Subcutaneous abdominal adipose tissue (tissue), 5 donors: ENCODE measurements around the gene JUND.

Experiments
- H3K27ac ChIP-seq: one replicate; pipeline ENCODE4 v1.7.0; 2013; ENCODE audit warnings: low read depth, mild to moderate bottlenecking, inconsistent platforms, low read length, moderate library complexity
- H3K27me3 ChIP-seq, 5 donors: one replicate each; pipeline ENCODE4 v1.7.0; 2013; ENCODE audit warnings: low read length in 5 of 5, inconsistent platforms in 1 of 5; ENCODE audit not compliant: control insufficient read depth in 5 of 5, insufficient read depth in 4 of 5
- H3K36me3 ChIP-seq, 5 donors: one replicate each; pipeline ENCODE4 v1.7.0; 2013; ENCODE audit warnings: low read length in 5 of 5; ENCODE audit not compliant: control insufficient read depth in 5 of 5, insufficient read depth in 5 of 5
- H3K4me1 ChIP-seq, 5 donors: one replicate each; pipeline ENCODE4 v1.7.0; 2013; ENCODE audit warnings: low read length in 5 of 5, mild to moderate bottlenecking in 3 of 5, moderate library complexity in 1 of 5; ENCODE audit not compliant: control insufficient read depth in 5 of 5, insufficient read depth in 5 of 5
- H3K4me3 ChIP-seq, 5 donors: one replicate each; pipeline ENCODE4 v1.7.0; 2013; ENCODE audit warnings: low read length in 5 of 5, low read depth in 1 of 5
- H3K9ac ChIP-seq, 5 donors: one replicate each; pipeline ENCODE4 v1.7.0; 2013; ENCODE audit warnings: low read length in 5 of 5, mild to moderate bottlenecking in 4 of 5, moderate library complexity in 3 of 5
- H3K9me3 ChIP-seq, 5 donors: one replicate each; pipeline ENCODE4 v1.7.0; 2013; ENCODE audit warnings: low read length in 5 of 5; ENCODE audit not compliant: control insufficient read depth in 5 of 5
- donor health status: healthy.
- donor health status: healthy.
- donor health status: healthy.
- donor health status: healthy.
- donor health status: healthy.

JUND gene

DNA sequence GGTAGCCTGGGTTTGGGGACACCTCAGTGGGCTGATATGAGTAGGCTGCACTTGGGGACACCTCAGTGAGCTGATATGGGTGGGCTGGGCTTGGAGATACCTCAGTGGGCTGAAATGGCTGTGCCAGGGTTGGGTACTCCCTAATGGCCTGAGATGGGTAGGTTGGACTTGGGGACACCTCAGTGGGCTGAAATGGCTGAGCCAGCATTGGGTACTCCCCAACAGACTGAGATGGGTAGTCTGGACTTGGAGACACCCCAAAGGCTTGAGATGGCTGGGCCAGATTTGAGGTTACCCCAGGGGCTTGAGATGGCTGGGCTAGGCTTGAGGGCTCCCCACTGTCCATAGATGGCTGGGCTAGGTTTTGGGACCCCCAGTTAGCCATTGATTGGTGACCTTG lies 19.3 kb downstream of the JUND start:
- Histone ChIP-seq H3K4me1 (no peaks in the 10 kb centered on the region), H3K36me3 (peaks cover 0 to 52% (median 45%) of the 10 kb centered on the region in 5 donors), H3K4me3 (no peak overlapping the region), H3K27ac (no peak overlapping the region), H3K27me3 (no peaks in the 10 kb centered on the region), H3K9me3 (no peaks in the 10 kb centered on the region), H3K9ac (no peak overlapping the region)

DNA sequence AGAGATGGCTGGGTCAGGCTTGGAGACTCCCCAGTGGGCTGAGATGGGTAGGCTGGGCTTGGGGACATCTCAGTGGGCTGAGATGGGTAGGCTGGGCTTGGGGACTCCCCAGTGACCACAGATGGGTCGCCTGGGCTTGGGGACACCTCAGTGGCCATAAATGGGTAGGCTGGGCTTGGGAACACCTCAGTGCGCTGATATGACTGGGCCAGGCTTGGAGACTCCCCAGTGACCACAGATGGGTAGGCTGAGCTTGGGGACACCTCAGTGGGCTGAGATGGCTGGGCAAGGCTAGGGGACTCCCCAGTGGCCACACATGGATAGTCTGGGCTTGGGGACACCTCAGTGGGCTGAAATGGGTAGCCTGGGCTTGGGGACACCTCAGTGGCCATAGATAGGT lies 19.9 kb downstream of the JUND start:
- Histone ChIP-seq H3K27ac (no peak overlapping the region), H3K36me3 (peaks cover 0 to 50% (median 38%) of the 10 kb centered on the region in 5 donors), H3K4me3 (no peak overlapping the region), H3K9ac (no peak overlapping the region), H3K27me3 (no peaks in the 10 kb centered on the region), H3K4me1 (no peaks in the 10 kb centered on the region), H3K9me3 (no peaks in the 10 kb centered on the region)

DNA sequence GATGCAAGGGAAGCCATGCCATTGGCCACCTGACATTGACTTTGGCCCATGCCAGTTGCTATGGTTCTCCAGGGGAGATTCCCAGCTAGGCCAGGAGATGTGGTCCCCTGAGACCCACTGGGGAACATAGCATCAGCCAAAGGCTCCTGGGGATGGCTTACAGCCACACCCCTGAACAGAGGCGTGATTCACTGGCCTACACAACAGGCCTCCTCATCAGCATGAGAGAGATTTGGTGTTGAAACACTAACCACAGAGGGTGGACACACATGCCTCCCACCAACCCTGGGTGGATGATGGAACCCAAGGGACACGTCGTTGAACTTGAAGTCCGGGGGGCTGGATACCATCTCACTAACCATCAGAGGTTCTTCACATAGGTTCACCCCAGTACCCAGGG lies 21.5 kb downstream of the JUND start:
- Histone ChIP-seq H3K4me3 (no peak overlapping the region), H3K9ac (no peak overlapping the region), H3K9me3 (no peaks in the 10 kb centered on the region), H3K4me1 (peaks cover 0 to 4% (median 0%) of the 10 kb centered on the region in 5 donors), H3K27me3 (peaks cover 2 to 7% (median 6%) of the 10 kb centered on the region in 5 donors), H3K27ac (no peak overlapping the region), H3K36me3 (peaks cover 0 to 34% (median 22%) of the 10 kb centered on the region in 5 donors)

DNA sequence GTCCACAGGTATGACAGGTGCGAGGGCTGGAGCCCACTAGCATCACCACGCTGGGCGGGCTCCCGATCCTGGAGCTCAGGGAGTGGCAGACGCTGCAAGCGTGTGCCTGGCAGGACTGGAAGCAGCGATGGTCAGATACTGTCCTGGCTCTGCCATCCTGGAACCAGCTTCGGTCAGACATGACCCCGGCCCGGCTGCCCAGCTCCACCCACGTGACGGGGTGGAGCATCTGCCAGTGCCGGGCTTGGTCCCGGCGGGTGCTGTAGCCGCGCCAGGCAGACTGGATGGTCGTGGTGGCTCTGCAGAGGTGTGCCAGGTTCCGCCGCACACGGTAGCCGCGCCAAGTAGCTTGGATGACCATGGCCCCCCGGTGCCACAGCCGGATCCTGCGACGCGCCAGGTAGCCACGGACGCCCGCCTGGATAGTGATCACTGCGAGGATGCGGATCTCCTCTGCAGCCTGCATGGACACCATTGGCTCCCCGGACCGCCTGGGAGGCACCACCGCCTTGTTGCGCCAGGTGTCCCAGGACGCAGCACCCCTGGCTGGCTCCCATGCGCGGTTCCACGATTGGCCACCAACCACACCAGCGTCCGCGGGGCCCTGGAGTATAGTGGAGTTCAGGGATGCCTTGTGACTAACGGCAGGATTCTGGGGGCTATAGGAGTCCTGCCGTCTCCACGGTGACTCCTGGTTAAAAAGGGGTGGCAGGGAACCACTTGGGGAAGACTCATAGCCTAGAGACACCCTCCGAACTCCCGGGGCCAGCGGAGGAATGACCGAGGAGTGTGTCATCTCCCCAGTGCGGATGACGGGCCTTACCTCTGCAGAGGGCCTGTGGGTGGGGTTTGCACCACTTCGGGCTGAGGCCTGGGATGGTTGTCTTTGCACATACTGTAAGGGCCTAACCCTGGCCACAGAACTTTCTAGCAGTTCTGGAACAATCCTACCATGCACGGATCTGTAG lies 23.6 kb downstream of the JUND start:
- Histone ChIP-seq H3K27me3 (peaks cover 11 to 17% (median 13%) of the 10 kb centered on the region in 5 donors), H3K36me3 (peaks cover 0 to 13% (median 6%) of the 10 kb centered on the region in 5 donors)

DNA sequence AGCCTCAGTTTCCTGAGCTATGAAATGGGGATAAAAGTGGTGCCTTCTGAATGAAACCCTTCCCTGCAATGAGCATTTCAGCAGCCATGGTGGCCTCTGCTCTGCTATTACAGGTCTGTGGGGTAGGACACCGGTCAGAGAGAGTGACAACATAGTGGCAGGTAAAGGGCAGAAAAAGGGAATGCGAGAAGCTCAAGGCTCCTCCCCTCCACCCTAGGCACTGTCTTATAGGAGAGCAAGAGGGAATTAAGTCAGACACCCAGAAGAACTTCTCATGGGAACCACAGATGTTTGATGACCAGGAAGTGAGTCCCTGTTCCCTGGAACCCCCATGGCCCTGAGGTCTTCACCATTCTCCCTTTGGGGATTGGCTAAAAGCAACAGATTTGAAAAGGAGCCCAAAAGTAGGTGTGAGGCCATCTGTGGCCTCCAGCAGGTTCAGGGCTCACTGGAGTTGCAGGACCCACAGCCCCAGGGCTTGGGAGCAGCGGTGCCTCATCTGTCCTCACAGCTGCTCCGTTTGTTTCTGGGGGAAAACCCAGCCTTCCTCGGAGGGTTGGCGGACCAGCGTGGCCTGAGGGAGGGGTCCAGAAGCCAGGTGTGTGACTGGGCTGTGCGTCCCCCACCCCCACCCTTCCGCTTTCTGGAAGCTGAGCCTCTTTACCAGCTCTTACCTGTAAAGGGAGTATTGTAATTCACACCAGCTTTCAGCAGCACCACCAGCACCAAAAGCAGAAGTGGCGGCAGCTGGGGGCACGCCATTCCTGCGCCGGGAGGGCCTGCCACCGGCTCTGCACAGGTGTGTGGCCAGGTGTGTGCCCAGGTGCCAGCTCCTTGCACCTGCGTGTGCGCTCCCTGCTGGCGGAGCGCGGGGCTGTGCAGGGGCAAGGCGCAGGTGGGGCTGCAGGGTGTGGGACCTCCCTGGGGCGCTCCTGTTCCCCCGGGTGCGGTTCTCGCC lies 26.6 kb downstream of the JUND start:
- peaks cover 0 to 10% (median 5%) of the 10 kb centered on the region in 5 donors for H3K36me3 ChIP-seq
- H3K27me3 ChIP-seq = peaks cover 11 to 17% (median 13%) of the 10 kb centered on the region in 5 donors
- peaks cover 0 to 7% (median 0%) of the 10 kb centered on the region in 5 donors for H3K4me1 ChIP-seq
- H3K9me3 ChIP-seq = peaks cover 0 to 5% (median 0%) of the 10 kb centered on the region in 5 donors
- H3K27ac ChIP-seq = no peak overlapping the region
- H3K4me3 ChIP-seq = no peak overlapping the region
- H3K9ac ChIP-seq = no peak overlapping the region

More for the DNA sequence above, 23.6 kb downstream of the JUND start:
- no peak overlapping the region for H3K4me3 ChIP-seq
- H3K9ac ChIP-seq = no peak overlapping the region
- no peak overlapping the region for H3K27ac ChIP-seq
- H3K4me1 ChIP-seq = peaks cover 0 to 7% (median 0%) of the 10 kb centered on the region in 5 donors
- no peaks in the 10 kb centered on the region for H3K9me3 ChIP-seq

DNA sequence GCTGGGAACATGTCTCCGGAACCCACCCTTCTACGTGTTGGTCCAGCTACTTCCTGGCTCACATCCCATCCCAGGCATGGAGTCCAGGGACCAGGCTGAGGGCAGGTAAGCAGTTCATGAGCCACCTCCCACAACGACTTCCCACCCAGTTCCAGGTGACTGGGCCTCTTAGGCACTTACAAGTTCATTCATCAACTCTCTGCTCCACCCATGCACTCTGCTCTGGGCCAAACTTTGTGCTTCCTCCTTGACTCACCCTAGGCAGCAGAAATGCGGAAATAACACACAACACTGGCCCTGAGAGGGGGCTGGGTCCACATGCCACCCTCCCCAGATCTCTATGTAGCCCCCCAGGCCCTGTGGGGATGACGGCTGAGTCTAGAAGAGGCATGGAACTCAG lies 27.7 kb downstream of the JUND start:
- peaks cover 11 to 17% (median 13%) of the 10 kb centered on the region in 5 donors for H3K27me3 ChIP-seq
- peaks cover 0 to 10% (median 5%) of the 10 kb centered on the region in 5 donors for H3K36me3 ChIP-seq
- H3K9me3 ChIP-seq = peaks cover 0 to 5% (median 0%) of the 10 kb centered on the region in 5 donors
- peaks cover 0 to 7% (median 0%) of the 10 kb centered on the region in 5 donors for H3K4me1 ChIP-seq
- no peak overlapping the region for H3K27ac ChIP-seq
- no peak overlapping the region for H3K4me3 ChIP-seq
- H3K9ac ChIP-seq = no peak overlapping the region

DNA sequence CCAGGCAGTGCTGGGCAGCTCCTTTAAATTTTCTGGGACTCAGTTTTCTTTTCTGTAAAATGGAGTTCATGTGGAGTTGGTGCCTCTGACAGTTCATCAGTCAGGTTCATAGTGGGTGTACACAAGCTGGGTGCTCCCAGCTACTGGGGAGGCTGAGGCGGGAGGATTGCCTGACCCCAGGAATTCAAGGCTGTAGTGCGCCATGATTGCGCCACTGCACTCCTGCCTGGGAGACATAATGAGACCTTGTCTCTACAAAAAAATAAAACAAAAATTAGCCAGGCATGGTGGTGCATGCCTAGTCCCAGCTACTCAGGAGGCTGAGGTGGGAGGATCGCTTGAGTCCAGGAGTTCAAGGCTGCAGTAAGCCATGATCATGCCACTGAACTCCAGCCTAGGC lies 28.3 kb downstream of the JUND start:
- no peak overlapping the region for H3K4me3 ChIP-seq
- H3K9ac ChIP-seq = no peak overlapping the region
- peaks cover 0 to 7% (median 0%) of the 10 kb centered on the region in 5 donors for H3K4me1 ChIP-seq

DNA sequence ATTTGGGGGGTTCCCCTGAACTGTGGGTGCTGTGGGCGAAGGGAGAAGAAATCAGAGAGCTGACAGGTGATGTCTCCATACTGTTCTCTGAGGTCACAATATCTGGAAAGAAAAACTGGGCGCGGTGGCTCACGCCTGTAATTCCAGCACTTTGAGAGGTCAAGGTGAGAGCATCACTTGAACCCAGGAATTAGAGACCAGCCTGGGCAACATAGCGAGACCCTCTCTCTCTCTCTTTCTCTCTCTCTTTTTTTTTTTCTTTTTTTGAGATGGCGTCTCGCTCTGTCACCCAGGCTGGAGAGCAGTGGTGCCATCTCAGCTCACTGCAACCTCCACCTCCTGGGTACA lies 29.1 kb downstream of the JUND start:
- Histone ChIP-seq H3K9me3 (peaks cover 0 to 5% (median 0%) of the 10 kb centered on the region in 5 donors), H3K4me3 (no peak overlapping the region), H3K36me3 (peaks cover 0 to 6% (median 2%) of the 10 kb centered on the region in 5 donors), H3K27ac (no peak overlapping the region), H3K4me1 (peaks cover 0 to 7% (median 0%) of the 10 kb centered on the region in 5 donors), H3K9ac (no peak overlapping the region), H3K27me3 (peaks cover 11 to 17% (median 15%) of the 10 kb centered on the region in 5 donors)

More for the DNA sequence above, 28.3 kb downstream of the JUND start:
- Histone ChIP-seq H3K9me3 (peaks cover 0 to 5% (median 0%) of the 10 kb centered on the region in 5 donors), H3K36me3 (peaks cover 0 to 10% (median 5%) of the 10 kb centered on the region in 5 donors), H3K27me3 (peaks cover 11 to 17% (median 13%) of the 10 kb centered on the region in 5 donors), H3K27ac (no peak overlapping the region)

DNA sequence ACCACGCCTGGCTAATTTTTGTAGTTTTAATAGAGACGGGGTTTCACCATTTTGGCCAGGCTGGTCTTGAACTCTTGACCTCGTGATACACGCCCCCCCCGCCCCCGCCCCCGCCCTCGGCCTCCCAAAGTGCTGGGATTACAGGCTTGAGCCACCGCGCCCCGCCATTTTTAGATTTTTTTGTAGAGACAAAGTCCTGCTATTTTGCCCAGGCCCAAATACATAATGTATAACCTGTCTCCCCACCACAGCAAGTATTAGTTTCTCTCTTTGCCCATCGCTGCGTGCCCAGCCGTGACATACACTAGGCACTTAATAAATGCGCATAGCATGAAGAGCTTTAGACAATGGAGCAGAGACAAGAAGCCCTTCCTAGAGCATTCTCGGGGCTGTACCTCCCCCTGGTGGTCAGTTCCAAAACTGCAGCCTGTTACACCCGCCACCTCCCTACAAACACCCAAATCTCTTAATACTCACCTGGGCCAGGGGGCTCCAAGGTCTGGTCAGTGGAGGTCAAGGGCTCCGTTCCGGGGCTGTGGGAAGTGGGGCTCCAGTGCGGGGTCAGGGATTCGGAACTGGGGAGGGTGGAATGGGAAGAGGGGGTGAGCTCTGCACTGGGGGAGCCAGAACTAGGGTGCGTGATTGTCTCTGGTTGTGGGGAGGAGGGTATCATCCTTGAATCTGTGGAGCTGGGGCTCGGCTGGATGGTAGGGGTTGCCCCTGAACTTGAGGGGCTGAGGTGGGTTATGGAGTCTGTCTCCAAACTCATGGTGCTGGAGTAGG lies 29.6 kb downstream of the JUND start:
- H3K27me3 ChIP-seq = peaks cover 11 to 17% (median 15%) of the 10 kb centered on the region in 5 donors
- peaks cover 0 to under 1% (median 0%) of the 10 kb centered on the region in 5 donors for H3K36me3 ChIP-seq
- H3K9me3 ChIP-seq = peaks cover 0 to 5% (median 0%) of the 10 kb centered on the region in 5 donors
- peaks cover 0 to 7% (median 0%) of the 10 kb centered on the region in 5 donors for H3K4me1 ChIP-seq
- no peak overlapping the region for H3K4me3 ChIP-seq
- H3K27ac ChIP-seq = no peak overlapping the region
- no peak overlapping the region for H3K9ac ChIP-seq
